SKM-1 treated with dmso at 0.1 percent for 144 hours (cell line): ENCODE data around the gene RYR3.

Source experiments
- DNase-seq: peaks from one replicate; lab custom pipeline; 2025; ENCODE audit not compliant: unreplicated experiment; lab: John Stamatoyannopoulos, UW

RYR3 gene

DNA sequence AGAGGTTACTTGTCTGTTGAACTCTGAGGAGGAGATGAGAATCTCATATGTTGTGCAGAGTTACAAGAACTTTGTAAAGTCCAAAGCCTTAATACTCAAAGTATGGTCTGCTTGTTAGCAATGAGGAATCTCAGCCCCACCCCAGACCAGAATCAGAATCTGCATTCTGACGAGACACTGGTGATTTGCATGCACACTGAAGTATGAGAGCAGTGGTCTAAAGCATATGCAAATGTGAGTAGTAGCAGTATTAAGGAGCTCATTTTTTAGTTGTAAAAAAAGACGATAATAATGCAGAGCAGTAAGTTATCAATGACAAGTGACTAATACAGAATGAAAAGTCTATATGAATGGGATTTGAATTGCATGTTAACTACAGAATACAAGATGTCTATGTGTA, 327.7 kb downstream of the RYR3 start:
- no peak for DNase-seq

DNA sequence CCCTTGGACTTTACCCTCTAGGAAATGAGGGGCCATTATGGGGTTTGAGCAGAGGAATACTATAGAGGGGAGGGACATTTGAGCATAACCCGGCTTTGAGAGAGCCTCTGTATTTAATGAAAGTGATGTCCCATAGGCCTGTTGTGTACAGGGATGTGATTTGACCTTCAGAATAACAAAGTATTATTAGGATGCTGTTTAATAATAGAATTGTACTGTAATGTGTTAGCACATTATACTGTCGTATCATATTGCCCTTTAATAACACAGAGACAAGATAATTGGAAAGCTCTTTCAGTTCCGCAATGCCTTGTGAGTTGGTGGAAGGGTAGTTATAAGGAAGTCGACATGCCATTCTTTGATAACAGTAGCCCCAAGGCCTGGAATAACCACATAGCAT, 328.3 kb downstream of the RYR3 start:
- no peak for DNase-seq

DNA sequence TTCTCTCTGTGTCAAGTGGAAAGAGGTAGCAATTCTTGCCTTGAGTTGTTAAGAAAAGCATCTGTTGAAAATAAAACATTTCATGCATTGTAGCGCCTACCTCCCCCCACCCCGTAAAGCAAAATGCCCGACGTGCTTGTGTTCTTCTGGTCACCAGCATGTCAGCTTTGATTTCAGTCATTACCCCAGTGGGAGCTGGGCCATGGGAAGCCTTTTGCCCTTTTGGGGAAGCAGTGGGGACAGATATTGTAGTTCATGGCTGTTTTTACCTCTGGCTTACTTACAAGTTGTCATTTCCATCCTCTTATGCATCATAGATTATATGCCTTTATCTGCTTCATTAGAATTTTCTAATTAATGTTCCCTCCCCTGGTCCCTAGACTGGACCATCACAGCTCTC, 328.7 kb downstream of the RYR3 start:
- DNase-seq = no peak

DNA sequence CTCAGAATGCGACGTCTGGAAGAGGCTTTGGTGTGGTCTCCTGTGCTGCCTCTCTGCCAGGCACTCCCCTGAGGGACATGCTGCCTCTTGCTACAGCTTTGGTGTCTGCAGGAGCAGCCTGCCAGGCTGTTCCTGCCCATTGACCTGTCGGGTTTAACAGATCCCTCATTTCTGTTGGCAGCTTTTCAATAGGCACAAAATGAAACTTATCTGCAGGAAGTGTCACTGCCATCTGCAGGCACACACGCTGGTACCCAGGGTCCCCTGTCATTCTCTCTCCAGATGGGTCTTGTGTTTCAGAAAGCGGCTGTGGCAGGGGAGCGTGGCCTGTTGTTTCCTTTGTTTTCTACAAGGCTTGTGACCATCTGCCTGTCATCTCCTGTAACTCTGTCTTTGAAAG, 329.2 kb downstream of the RYR3 start:
- no peak for DNase-seq

DNA sequence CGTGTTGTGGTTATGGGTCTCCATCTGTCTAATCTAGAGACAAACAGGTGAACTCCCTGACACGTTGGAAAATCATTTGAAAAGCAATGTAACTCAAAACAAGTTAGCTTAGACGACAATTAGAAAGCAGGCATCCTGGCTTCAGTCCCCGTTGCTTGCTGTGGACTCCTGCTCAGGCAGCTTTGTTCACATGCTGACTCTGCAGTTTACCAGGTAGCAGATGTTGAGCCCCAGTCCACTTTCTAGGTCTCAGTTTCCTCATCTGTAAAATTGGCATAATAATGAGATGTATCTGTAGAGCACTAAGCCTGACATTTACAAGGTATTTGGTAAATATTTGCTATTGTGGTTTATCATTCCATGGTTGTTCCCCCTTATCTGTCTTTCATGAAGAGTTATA, 330.3 kb downstream of the RYR3 start:
- DNase-seq = no peak

DNA sequence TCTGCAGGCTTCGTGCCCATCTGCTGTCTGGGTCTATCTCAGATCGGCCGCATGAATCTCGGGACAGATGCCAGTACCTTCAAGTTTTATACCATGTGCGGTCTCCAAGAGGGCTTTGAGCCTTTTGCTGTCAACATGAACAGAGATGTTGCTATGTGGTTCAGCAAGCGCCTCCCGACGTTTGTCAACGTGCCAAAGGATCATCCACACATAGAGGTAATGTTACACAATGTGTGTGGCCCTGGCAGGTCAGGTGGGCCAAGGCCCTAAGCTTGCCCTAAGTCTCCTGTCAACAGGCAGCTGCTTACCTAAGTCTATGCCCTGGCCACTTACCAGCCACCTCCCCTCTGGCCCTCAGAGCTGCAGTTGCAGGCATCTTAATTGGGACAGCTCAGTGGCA, 333.5 kb downstream of the RYR3 start:
- DNase-seq = no peak

DNA sequence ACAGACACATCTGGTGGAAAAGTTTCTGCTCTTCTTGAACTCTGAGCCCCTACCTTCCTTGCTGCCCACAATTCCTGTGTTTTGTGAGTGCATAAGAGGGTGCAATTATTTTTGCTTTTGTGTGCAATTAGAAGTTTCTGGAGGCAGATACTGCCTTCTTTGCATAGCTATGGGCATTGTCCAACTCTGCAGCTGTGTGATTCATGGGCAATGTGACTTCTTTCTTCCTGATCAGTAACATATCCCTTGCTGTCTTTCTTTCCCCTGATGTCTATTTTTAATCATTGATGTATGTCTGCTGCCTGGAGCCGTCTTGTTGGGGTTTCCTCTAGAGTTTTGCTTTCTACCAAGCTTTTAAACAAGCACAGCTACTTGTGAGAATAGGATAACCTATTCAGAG, 336.0 kb downstream of the RYR3 start:
- no peak for DNase-seq

DNA sequence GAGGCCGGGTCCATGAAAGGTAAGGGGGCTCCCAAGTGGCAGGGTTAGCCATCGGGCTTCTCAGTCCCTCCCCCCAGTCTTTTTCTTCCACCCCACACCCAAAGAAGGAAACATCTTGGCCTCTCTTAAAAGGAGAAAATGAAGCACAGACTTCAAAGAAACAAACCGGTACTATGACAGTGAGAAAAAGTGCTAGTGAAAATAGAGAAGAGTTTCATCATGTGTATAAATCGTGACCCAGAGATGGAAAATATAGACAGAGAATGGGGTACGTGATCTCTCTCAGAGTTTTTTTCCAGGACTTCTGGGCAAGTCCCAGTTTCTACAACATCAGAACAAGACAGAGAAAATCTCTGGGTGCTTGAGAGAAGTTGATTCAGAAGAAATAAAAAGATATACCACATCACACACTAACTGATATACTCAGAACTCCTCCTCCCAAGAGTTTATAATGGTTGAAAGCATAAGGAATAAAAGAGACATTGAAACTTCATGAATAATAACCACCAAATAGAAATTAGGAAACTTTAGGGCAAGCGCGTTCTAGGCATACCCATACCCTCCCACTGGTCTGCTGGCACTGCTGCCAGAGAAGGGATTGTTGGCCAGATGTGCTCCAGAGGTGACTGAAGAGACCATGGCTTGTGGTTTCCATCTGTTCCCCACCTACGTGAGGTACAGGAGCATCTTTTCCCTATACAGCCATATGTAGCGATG, 338.6 kb downstream of the RYR3 start:
- no peak for DNase-seq

DNA sequence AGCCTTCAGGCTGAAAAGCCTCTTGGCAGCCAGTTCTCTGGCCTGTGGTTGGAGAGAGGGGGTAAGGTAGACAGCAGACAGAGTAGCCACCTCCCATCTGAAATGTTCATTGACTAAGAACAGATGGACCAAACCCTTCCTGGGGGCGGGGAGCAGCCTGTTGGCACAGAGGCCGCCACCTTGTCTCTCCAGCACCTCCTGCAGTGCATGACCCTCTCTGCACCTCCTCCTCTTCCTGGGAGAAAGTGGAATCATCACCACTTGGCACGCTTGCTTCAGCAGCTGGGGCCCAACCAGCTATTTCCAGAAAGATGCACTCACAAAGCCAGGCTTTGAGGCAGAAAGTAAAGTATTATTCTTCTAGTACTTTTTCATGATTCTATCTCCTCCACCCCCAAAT, 344.1 kb downstream of the RYR3 start:
- no peak for DNase-seq

DNA sequence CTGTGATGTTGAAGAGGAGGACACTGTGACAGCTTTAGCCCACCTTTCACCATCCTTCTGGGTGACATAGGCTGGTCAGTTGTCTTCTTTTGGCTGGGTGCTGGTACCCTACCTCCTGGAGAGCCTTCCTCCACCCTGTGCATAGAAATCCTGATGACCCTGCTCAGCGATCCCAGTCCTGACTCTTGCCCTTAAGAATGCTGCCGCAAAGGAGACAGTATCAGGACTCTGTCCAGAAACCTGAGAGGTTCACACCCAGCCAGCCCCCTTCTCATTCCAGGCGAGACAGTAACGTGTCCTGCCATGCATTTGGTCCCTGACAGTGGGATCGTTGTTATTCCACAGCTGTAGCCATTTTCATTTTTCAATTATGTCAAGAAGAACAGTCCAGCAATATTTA, 344.7 kb downstream of the RYR3 start:
- DNase-seq = no peak

DNA sequence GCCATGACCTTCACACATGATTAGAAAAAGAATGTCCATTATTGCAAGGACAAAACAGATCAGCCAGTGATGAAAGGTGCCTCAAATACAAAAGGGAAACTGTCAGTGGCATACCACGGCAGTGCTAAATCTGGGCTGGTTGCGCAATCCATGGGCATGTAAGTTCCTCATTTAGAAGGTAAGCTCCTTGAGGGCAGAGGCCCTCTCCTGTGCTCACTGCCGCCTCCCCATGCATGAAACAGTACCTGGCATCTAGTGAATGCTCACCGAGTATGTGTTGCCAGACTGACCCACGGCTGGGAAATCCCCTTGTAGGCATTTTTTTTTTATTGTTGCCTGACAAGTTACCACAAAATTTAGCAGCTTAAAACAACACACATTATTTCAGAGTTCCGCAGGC, 345.4 kb downstream of the RYR3 start:
- peak; percentile 11 for DNase-seq

DNA sequence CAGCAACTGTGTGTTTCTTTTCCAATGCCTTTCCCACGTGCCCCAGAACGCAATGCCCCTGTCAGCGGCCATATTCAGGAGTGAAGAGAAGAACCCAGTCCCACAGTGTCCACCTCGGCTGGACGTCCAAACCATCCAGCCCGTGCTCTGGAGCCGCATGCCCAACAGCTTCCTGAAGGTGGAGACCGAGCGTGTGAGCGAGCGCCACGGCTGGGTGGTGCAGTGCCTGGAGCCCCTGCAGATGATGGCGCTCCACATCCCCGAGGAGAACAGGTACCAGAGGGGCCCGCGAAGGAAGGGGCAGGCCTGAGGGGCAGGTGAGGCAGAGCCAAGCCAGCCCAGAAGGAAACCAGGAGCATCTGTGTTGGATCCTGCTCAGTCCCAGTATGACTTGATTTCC, 349.4 kb downstream of the RYR3 start:
- no peak for DNase-seq

DNA sequence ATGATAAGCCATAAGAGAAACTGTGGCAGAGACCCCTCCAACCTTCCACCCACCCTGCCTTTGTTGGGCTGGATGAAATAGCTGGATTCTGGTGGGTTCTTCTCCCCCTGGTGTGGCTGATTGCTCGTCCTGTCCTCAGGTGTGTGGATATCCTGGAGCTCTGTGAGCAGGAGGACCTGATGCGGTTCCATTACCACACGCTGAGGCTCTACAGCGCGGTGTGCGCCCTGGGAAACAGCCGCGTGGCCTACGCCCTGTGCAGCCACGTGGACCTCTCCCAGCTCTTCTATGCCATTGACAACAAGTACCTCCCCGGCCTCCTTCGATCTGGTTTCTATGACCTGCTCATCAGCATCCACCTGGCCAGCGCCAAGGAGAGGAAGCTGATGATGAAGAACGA, 351.2 kb downstream of the RYR3 start:
- no peak for DNase-seq

DNA sequence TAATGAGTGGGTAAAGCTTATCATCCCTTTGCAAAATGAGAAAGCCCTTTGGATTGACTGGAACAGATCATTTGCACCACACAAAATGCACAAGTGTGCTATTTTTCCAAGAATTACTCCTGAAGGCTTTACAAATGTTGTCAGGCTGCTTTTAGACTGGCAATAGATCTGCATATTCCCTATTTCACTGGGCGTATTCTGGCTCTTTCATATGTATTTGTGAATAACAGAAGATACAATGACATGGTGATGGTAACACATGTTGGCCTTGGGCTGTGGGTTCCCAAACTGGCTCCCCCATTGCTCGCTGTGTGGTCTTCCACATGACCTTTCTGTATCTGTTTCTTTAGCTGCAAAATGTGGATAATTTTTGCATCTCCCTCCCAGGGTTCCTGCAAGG, 354.2 kb downstream of the RYR3 start:
- DNase-seq = no peak

DNA sequence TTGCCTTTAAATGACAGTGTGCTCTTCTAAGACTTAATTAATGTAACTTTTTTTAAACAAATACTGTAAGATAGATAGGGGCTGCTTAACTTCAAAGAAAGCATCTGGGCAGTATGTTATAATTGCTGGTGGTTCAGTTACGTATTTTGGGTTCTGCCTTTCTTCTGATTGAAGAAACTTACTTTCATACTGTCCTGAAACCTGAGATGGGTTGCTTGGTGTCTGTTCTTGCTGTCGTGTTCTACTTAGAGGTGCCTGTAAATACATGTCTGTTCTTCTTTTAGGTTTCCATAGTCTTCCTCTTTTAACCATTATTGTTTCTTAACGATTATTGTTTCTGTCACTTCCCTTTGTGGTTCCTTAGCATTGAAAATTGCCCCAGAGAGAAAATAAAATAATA, 359.8 kb downstream of the RYR3 start:
- DNase-seq = peak; percentile 42

DNA sequence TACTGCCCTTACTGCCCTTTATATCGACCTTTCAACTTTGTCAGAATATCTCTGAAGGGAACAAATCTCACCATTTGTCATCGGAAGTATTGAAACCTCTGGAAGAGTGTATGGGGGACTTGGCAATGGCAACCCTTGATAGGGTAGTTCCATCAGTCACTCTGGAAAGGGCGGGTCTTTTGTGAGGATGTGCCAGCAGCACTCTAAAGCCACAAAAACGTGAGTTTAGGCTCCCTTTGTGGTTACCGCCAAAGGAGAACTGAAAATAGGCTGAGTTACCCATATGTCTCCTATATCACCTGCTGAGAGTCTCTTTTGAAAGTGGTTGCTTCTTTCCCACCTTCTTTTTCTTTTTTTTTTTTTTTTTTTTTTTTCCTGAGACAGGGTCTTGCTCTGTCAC, 360.7 kb downstream of the RYR3 start:
- DNase-seq = peak; percentile 26

DNA sequence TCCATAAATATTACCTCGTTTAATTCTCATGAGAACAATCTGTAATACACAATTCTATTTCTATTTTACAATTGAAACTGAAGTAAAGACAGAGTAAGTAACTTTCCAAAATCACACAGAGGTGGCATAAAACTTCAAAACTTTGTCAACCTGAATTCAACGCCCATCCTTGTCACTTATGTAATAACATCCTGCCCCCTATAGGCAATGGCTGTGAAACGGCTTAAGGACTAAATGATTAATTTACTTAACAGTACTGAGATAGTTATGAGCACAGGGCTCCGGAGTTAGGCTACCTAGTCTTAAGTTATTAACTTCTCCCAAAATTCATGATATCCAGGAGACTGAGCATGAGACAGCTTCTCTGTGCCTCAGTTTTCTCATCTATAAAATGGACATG, 364.5 kb downstream of the RYR3 start:
- no peak for DNase-seq

DNA sequence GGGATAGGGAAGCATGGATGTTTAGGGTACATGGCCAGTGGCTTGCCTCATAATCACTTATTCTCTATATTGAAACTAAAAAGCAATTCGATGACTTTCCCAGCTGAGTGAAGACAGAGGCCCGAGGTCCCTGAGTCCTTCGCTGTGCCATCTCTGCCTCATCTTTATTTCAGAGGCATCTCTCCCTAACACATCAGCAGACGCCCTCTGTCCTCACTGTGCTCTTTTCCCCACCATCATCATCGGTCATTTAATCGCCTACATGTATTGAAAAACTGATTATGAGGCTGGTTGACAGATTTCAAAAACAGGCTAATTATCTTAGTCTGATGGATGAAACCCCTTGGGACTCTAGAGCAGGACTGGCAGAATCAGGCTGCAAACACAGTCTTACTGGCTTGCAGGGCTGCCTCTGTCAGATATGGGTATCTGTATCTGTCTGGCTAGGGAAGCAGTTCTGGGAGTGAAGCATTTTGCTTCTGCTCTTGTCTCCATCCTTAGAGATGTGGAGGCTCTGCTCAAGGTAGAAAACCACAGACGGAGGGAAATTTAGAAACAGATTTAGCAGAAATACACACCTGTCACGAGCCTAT, 366.6 kb downstream of the RYR3 start:
- no peak for DNase-seq

DNA sequence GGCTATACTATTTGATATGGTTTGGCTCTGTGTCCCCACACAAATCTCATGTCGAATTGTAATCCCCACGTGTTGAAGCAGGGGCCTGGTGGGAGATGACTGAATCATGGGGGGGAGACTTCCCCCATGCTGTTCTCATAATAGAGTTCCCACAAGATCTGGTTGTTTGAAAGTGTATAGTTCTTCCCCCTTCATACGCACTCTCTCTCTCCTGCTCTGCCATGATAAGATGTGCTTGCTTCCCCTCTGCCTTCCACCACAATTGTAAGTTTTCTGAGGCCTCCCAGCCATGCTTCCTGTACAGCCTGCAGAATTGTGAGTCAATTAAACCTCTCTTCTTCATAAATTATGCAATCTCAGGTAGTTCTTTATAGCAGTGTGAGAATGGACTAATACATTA, 367.4 kb downstream of the RYR3 start:
- DNase-seq = no peak

DNA sequence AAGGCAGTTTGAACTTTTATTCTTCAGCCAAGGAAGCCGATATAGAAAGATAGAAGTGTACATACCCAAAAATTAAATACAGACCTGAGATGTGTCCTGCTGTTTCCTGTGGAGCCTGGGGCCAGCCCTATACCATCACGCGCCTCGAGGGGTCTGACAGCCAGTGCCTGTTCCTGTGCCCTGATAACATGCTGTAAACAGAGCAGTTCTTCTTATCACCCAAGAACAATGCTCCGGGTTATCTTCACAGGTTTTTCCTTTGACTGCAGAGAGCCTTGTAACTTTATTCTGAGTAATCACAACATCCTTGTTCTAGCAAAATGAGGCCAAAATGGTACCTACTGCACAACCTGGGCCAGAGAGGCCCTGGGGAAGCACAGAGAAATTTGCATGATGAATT, 367.8 kb downstream of the RYR3 start:
- DNase-seq = no peak

DNA sequence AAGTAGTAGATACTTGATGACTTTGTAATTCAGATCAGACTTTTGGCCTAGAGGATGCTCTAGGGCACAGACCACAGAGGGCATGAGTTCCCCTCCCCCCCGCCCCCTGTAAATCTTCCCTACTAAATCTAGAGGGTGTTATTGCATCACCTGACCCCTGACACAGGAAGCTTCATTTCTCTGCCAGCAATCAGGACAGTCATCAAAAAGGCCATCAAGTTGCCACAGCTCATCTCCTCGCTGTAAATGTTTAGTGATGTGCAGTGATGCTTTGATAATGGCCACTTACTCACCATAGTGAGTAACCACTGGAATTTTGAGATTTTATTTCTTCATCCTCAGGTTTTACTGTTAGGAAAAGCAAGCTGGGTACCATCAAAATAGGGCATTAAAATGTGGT, 368.3 kb downstream of the RYR3 start:
- DNase-seq = no peak

DNA sequence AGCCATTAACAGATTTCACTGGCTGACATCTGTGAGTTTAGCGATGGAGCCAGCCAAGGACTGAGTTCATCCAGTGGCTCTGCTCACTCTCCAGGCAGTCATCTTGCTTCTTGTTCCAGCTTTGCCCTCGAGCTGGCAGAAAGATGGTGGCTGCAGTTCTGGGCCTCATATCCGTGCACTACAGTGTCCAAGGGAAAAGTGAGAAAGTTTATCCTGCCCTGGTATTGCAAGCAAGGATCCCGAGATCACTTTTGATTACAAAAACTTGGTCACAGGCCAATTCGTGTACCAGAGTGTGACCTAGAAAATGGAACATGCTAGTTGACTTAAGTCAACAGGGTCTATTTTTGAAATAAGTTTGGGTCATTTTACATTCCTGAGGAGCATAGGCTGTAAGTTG, 369.6 kb downstream of the RYR3 start:
- DNase-seq = no peak

DNA sequence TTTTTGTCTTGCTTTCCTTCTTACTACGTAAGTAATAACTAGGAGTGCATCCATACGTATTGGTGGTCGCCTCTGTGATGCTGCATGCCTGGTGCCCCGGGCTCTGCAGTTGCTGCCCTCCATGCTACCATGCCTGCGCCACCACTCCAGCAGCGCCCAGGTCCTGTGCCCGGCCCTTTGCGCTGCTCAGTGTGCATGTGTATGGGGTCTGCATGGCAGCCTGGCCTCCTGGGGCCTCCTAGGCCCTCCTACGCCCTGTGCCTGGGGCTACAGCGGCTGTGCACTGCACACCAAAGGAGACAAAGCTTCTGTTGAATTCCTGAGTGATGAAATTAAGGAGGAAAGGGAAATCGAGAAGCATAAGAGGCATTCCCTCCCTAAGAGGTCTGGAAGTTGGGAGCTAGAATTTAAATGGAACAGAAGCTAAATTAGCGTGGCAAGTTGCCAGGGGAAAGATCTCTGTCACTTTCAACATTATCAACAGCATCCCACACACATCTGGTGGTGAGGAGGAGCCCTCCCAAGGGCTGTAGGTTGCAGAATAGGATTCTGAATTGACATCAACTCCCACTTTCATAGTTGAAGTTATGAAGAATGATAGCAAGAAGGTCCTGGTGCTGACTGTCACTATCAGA, 382.5 kb downstream of the RYR3 start:
- no peak for DNase-seq
